Neural cell (in vitro differentiated cells): ENCODE measurements around the gene SLC12A9. TPM values are rescaled to one million over a fixed set of nuclear protein-coding genes. Genes with fewer than 3 reads are reported as not detected.

ENCODE experiments used
- H2AFZ ChIP-seq: fragments of 200-600, 300-800 bp; sonication (generic), shearing (Covaris generic); 2 replicates; pipeline ENCODE4 v1.6.0; 2014; ENCODE audit warnings: low read depth, mild to moderate bottlenecking, antibody characterized with exemption, low read length, moderate library complexity
- H3F3A ChIP-seq: fragments of 200-600 bp; shearing (Covaris generic); 2 replicates; pipeline ENCODE4 v1.6.1; 2016; ENCODE audit warnings: mild to moderate bottlenecking, moderate library complexity, mixed read lengths, antibody characterized with exemption, low read length; ENCODE audit not compliant: insufficient read depth, poor library complexity, severe bottlenecking
- H3K27ac ChIP-seq: fragments of 200-600, 300-800 bp; sonication (generic), shearing (Covaris generic); 2 replicates; pipeline ENCODE4 v1.5.1; 2014; ENCODE audit warnings: mild to moderate bottlenecking, low read length, moderate library complexity
- H3K27me3 ChIP-seq: fragments of 300-800, 200-600 bp; sonication (generic), shearing (Covaris generic); 2 replicates; pipeline ENCODE4 v1.6.0; 2014; ENCODE audit warnings: mild to moderate bottlenecking, low read depth, low read length, moderate library complexity; ENCODE audit not compliant: insufficient read depth
- H3K36me3 ChIP-seq: fragments of 300-800, 200-600 bp; sonication (generic), shearing (Covaris generic); 2 replicates; pipeline ENCODE4 v1.5.1; 2014; ENCODE audit warnings: mild to moderate bottlenecking, antibody characterized with exemption, low read length, moderate library complexity; ENCODE audit not compliant: insufficient read depth
- H3K4me2 ChIP-seq: fragments of 300-800, 200-600 bp; sonication (generic), shearing (Covaris generic); 2 replicates; pipeline ENCODE4 v1.6.0; 2014; ENCODE audit warnings: mild to moderate bottlenecking, low read length
- H3K4me3 ChIP-seq: fragments of 300-800, 200-600 bp; sonication (generic), shearing (Covaris generic); 2 replicates; pipeline ENCODE4 v1.5.1; 2014; ENCODE audit warnings: mild to moderate bottlenecking, low read length, moderate library complexity
- H3K79me2 ChIP-seq: fragments of 200-600 bp; shearing (Covaris generic); replicated peaks from 2 replicates; pipeline ENCODE4 v1.6.0; 2014; ENCODE audit warnings: mild to moderate bottlenecking, low read length, moderate library complexity; ENCODE audit not compliant: insufficient read depth
- H3K9ac ChIP-seq: fragments of 300-800, 200-600 bp; sonication (generic), shearing (Covaris generic); 2 replicates; pipeline ENCODE4 v1.6.1; 2016; ENCODE audit warnings: mild to moderate bottlenecking, low read length, mixed read lengths
- H3K9me2 ChIP-seq: fragments of 200-600 bp; shearing (Covaris generic); 2 replicates; pipeline ENCODE4 v1.6.1; 2016; ENCODE audit warnings: mild to moderate bottlenecking, low read length, mixed read lengths; ENCODE audit not compliant: insufficient read depth
- H3K9me3 ChIP-seq: fragments of 200-600, 300-800 bp; sonication (generic), shearing (Covaris generic); 2 replicates; pipeline ENCODE4 v1.6.1; 2016; ENCODE audit warnings: mild to moderate bottlenecking, mixed run types, low read length, moderate library complexity, mixed read lengths
- H4K20me1 ChIP-seq: fragments of 200-600 bp; shearing (Covaris generic); 2 replicates; pipeline ENCODE4 v1.6.1; 2016; ENCODE audit warnings: mild to moderate bottlenecking, mixed run types; ENCODE audit not compliant: insufficient read depth
- EP300 ChIP-seq: fragments of 450-650 bp; conservative IDR thresholded peaks from 2 replicates; pipeline ENCODE4 v1.6.1; 2014; ENCODE audit warnings: antibody characterized with exemption, mild to moderate bottlenecking, moderate library complexity; ENCODE audit not compliant: poor library complexity, severe bottlenecking
- EZH2 ChIP-seq: fragments of 200-600, 300-800 bp; shearing (Covaris generic), sonication (generic); IDR thresholded peaks from 2 replicates; pipeline ENCODE4 v1.6.1; 2014; ENCODE audit warnings: antibody characterized with exemption, low read length, borderline replicate concordance, mild to moderate bottlenecking; ENCODE audit not compliant: insufficient read depth, poor library complexity, severe bottlenecking
- MXI1 ChIP-seq: fragments of 450-650 bp; conservative IDR thresholded peaks from 2 replicates; pipeline ENCODE4 v1.6.1; 2014; ENCODE audit warnings: antibody characterized with exemption, mild to moderate bottlenecking; ENCODE audit not compliant: poor library complexity, severe bottlenecking
- POLR2AphosphoS5 ChIP-seq: IDR thresholded peaks from 2 replicates; pipeline ENCODE4 v1.6.1; 2012
- RAD21 ChIP-seq: fragments of 450-650 bp; conservative IDR thresholded peaks from 2 replicates; pipeline ENCODE4 v1.6.1; 2014; ENCODE audit warnings: antibody characterized with exemption, mild to moderate bottlenecking, moderate library complexity
- REST ChIP-seq: IDR thresholded peaks from 2 replicates; pipeline ENCODE4 v1.6.1; 2012; ENCODE audit warnings: borderline replicate concordance
- SMC3 ChIP-seq: fragments of 450-650 bp; conservative IDR thresholded peaks from 2 replicates; pipeline ENCODE4 v1.6.1; 2014; ENCODE audit warnings: antibody characterized with exemption, mild to moderate bottlenecking, moderate library complexity; ENCODE audit not compliant: poor library complexity
- TAF1 ChIP-seq: IDR thresholded peaks from 2 replicates; pipeline ENCODE4 v1.6.1; 2012; ENCODE audit warnings: low read depth
- polyA plus RNA-seq: library from polyadenylated mRNA; depleted of rRNA; stranded (reverse); fragments of >200 nt; gene quantifications from 2 replicates; pipeline ENCODE4 v1.2.3, GENCODE V29; 2014
- TF ChIP-seq, protein P1 (sequence below): fragments of 450-650 bp; IDR thresholded peaks from 2 replicates; pipeline ENCODE4 v1.5.1; 2014; ENCODE audit warnings: antibody characterized with exemption, mild to moderate bottlenecking, moderate library complexity; ENCODE audit not compliant: poor library complexity, severe bottlenecking

SLC12A9 gene
- polyA plus RNA-seq, 1 donor from 2014 or later, result 21.2 TPM

- H3K9me2 ChIP-seq, result no peaks in the 10 kb centered on the region
- H3K4me3 ChIP-seq, result no peak overlapping the region
- no peak overlapping the region for H3K27ac ChIP-seq
- H3K9ac ChIP-seq, result no peak overlapping the region
- H4K20me1 ChIP-seq, result peaks cover 6% of the 10 kb centered on the region
- peaks cover 28% of the 10 kb centered on the region for H3K79me2 ChIP-seq
- no peaks in the 10 kb centered on the region for H3F3A ChIP-seq
- H3K4me2 ChIP-seq, result no peak overlapping the region
- H3K36me3 ChIP-seq, result peaks cover 10% of the 10 kb centered on the region
- H3K27me3 ChIP-seq, result no peaks in the 10 kb centered on the region
- no peak overlapping the region for H2AFZ ChIP-seq
- TF ChIP-seq POLR2AphosphoS5 (no peak), RAD21 (no peak), EP300 (no peak), REST (no peak), SMC3 (no peak), MXI1 (no peak), EZH2 (no peak), TAF1 (no peak)
- TF ChIP-seq, protein P1, sequence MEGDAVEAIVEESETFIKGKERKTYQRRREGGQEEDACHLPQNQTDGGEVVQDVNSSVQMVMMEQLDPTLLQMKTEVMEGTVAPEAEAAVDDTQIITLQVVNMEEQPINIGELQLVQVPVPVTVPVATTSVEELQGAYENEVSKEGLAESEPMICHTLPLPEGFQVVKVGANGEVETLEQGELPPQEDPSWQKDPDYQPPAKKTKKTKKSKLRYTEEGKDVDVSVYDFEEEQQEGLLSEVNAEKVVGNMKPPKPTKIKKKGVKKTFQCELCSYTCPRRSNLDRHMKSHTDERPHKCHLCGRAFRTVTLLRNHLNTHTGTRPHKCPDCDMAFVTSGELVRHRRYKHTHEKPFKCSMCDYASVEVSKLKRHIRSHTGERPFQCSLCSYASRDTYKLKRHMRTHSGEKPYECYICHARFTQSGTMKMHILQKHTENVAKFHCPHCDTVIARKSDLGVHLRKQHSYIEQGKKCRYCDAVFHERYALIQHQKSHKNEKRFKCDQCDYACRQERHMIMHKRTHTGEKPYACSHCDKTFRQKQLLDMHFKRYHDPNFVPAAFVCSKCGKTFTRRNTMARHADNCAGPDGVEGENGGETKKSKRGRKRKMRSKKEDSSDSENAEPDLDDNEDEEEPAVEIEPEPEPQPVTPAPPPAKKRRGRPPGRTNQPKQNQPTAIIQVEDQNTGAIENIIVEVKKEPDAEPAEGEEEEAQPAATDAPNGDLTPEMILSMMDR, result no peak
- H3K9me3 ChIP-seq, result no peaks in the 10 kb centered on the region
Observed at GRCh38 chr7:100882785-100883526, 30.4 kb downstream of the SLC12A9 start.

DNA sequence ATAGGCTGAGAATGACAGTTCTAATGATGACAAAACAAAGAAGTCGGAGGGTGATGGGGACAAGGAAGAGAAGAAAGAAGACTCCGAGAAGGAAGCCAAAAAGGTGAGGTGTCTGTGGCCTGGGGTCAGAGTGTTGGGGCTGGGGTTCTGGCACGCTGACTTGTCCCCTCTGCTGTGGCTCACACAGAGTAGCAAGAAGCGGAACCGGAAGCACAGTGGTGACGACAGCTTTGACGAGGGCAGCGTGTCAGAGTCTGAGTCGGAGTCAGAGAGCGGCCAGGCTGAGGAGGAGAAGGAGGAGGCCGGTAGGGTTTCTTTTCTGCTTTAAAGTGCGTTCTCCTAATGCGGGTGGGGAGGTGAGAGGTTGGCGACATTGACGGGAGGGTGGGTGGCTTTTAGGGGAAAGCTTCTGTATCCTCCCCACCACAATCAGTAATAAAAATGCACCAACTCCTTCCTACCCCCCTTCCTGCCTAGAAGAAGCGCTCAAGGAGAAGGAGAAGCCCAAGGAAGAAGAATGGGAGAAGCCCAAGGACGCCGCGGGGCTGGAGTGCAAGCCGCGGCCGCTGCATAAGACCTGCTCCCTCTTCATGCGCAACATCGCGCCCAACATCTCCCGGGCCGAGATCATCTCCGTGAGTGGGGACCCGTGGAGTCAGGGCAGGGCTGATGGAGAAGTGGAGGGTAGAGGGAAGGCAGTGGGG is 32.4 kb downstream of the SLC12A9 start:
- Histone ChIP-seq H3K9me2 (no peaks in the 10 kb centered on the region), H3K4me2 (no peak overlapping the region), H4K20me1 (peaks cover 3% of the 10 kb centered on the region), H3K27ac (no peak overlapping the region), H3F3A (no peaks in the 10 kb centered on the region), H2AFZ (no peak overlapping the region), H3K4me3 (no peak overlapping the region), H3K27me3 (no peaks in the 10 kb centered on the region), H3K9me3 (no peaks in the 10 kb centered on the region), H3K36me3 (peaks cover 18% of the 10 kb centered on the region), H3K9ac (no peak overlapping the region), H3K79me2 (peaks cover 9% of the 10 kb centered on the region)
- TF ChIP-seq EP300, result no peak
- TF ChIP-seq TAF1, result no peak
- no peak for TF ChIP-seq RAD21
- TF ChIP-seq POLR2AphosphoS5, result no peak
- TF ChIP-seq, protein P1, result no peak
- TF ChIP-seq MXI1, result no peak
- no peak for TF ChIP-seq EZH2
- TF ChIP-seq SMC3, result no peak
- TF ChIP-seq REST, result no peak
